Measurements from ENCODE around the gene TRIM36. TPM values are rescaled to one million over a fixed set of nuclear protein-coding genes. Genes with fewer than 3 reads are reported as not detected.

Gene TRIM36
- polyA plus RNA-seq, 1 of the 3 experiments (the other 2 are of a cell fraction), result 0.16 TPM

DNA sequence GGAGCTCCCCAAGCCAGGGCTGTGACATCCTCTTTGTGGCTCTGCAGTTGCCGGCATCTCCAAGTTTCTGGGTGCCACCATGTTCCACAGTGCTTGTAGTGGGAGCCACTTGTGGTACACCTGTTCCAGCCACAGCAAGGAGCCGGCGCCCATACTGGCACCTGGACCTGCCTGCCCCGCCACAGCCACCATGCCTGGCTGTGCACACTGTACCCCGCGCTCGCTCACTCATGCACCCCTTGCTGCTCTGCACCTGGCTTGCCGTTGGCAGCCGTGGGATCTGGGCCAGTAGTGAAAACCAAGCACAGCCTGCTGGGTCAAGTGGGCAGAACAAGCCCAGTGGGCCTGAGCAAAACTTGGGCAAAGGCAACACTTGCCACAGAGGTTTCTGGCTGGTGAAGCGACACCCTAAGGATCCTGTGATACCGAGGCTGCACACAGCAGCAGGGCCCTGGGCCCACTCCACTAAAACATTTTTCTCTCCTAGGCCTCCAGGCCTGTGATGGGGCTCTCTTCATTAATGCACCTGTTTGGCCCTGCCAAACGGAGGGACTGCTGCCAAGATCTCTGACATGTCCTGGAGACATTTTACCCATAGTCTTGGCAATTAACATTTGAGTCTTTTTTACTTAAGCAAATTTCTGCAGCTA, 2.8 kb downstream of the TRIM36 start:
- peaks cover 38% of the 10 kb centered on the region; the same call in 1 of the 2 replicates for H3K27me3 ChIP-seq (ENCODE audit: insufficient read depth)
- WGBS (ENCODE audit: low lambda C conversion rate), result 71% methylated on average over 4 of the region's 12 CpGs
- TF ChIP-seq NFIC (IDR thresholded peaks at IDR 0.05; ENCODE audit: borderline replicate concordance) (no peak), MEF2A (IDR thresholded peaks at IDR 0.05; ENCODE audit: borderline replicate concordance, low read depth) (no peak), PBX3 (IDR thresholded peaks at IDR 0.05) (no peak), RXRA (IDR thresholded peaks at IDR 0.05; ENCODE audit: borderline replicate concordance, low read depth) (no peak), TCF12 (IDR thresholded peaks at IDR 0.05) (no peak), FOSL2 (IDR thresholded peaks at IDR 0.05; ENCODE audit: borderline replicate concordance, low read depth) (no peak)
- TF ChIP-seq, protein P1, sequence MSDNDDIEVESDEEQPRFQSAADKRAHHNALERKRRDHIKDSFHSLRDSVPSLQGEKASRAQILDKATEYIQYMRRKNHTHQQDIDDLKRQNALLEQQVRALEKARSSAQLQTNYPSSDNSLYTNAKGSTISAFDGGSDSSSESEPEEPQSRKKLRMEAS (IDR thresholded peaks at IDR 0.05; ENCODE audit: low read depth), result no peak
- no peaks in the 10 kb centered on the region for H3K79me2 ChIP-seq (ENCODE audit: insufficient read depth)
- no peak overlapping the region for H3K9ac ChIP-seq
- no peaks in the 10 kb centered on the region for H3K9me2 ChIP-seq
- H2AFZ ChIP-seq (ENCODE audit: low read depth), result no peak overlapping the region
- no peak overlapping the region for H3K4me3 ChIP-seq (ENCODE audit: low read depth in 2 of 2, low read length in 1 of 2)
- ChIA-PET CTCF (interaction anchor here (0.8 kb wide), 1 partner anchor 142 kb away, joined by 3 read pairs; no protein-coding TSS in a partner anchor), POLR2A (no interaction called here)
- no peak overlapping the region for H3K4me2 ChIP-seq
- no peaks in the 10 kb centered on the region for H4K20me1 ChIP-seq (ENCODE audit: insufficient read depth)
- H3K4me1 ChIP-seq (ENCODE audit: control insufficient read depth in 1 of 2, insufficient read depth in 2 of 2, low read depth in 1 of 2, low read length in 1 of 2), result peaks cover 0 to 4% of the 10 kb centered on the region in 2 experiments; a peak in 2 of 4 replicates
- DNase-seq, result no peak
- no peaks in the 10 kb centered on the region for H3K36me3 ChIP-seq (replicated peaks in 1 of 2; ENCODE audit: control insufficient read depth in 1 of 2, insufficient read depth in 2 of 2, low read length in 1 of 2)
- H3K27ac ChIP-seq (ENCODE audit: low read depth in 2 of 2, low read length in 1 of 2), result no peak overlapping the region
- H3F3A ChIP-seq (replicated peaks; ENCODE audit: insufficient read depth), result no peaks in the 10 kb centered on the region
- no peaks in the 10 kb centered on the region for H3K9me3 ChIP-seq

DNA sequence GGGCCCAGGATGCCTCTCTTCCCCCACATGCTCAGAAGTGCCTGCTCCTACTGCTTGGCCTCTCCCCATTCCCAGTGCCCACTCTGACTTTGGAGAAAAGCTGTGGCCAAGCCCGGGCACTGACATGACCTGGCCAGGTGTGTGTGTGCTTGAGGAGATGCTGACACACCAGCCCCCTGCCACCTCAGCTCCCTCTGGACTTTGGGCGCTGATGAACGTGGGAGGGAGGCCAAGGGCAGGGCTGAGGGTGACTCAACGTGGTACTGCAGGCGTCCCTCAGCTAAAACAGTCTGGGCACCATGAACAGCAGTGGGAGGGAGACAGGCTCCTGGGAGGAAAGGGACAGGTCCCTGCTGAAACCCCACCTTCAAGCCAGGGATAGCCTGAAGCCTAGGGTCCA, 3.9 kb downstream of the TRIM36 start:
- no peaks in the 10 kb centered on the region for H3K36me3 ChIP-seq (replicated peaks in 1 of 2; ENCODE audit: control insufficient read depth in 1 of 2, insufficient read depth in 2 of 2, low read length in 1 of 2)
- no peak overlapping the region for H3K4me3 ChIP-seq (ENCODE audit: low read depth in 2 of 2, low read length in 1 of 2)
- H3K79me2 ChIP-seq (ENCODE audit: insufficient read depth), result no peaks in the 10 kb centered on the region
- H3K4me1 ChIP-seq (ENCODE audit: control insufficient read depth in 1 of 2, insufficient read depth in 2 of 2, low read depth in 1 of 2, low read length in 1 of 2), result no peaks in the 10 kb centered on the region; a peak in 2 of 4 replicates
- POLR2A ChIA-PET, result no interaction called here
- H3F3A ChIP-seq (replicated peaks; ENCODE audit: insufficient read depth), result no peaks in the 10 kb centered on the region
- H3K9me2 ChIP-seq, result no peaks in the 10 kb centered on the region
- H2AFZ ChIP-seq (ENCODE audit: low read depth), result no peak overlapping the region
- no peaks in the 10 kb centered on the region for H3K9me3 ChIP-seq
- CTCF ChIA-PET, result no interaction called here
- no peak overlapping the region for H3K27ac ChIP-seq (ENCODE audit: low read depth in 2 of 2, low read length in 1 of 2)
- peaks cover 27% of the 10 kb centered on the region; the same call in 1 of the 2 replicates for H3K27me3 ChIP-seq (ENCODE audit: insufficient read depth)
- H4K20me1 ChIP-seq (ENCODE audit: insufficient read depth), result no peaks in the 10 kb centered on the region
- DNase-seq, result no peak
- WGBS (ENCODE audit: low lambda C conversion rate), result 36% methylated on average over 3 of the region's 5 CpGs
- H3K9ac ChIP-seq, result no peak overlapping the region
- H3K4me2 ChIP-seq, result no peak overlapping the region
- TF ChIP-seq SMC3 (IDR thresholded peaks at IDR 0.05; ENCODE audit: low read depth, low read length) (no peak), POLR2AphosphoS5 (IDR thresholded peaks at IDR 0.05; ENCODE audit: low read depth, low read length) (no peak), NRF1 (IDR thresholded peaks at IDR 0.05; ENCODE audit: low read depth, low read length) (no peak), ELF1 (IDR thresholded peaks at IDR 0.05) (no peak), TAF1 (IDR thresholded peaks at IDR 0.05; ENCODE audit: borderline replicate concordance, low read depth, low read length) (no peak), RFX5 (IDR thresholded peaks at IDR 0.05; ENCODE audit: low read length) (no peak), TEAD4 (IDR thresholded peaks at IDR 0.05; ENCODE audit: borderline replicate concordance, insufficient read depth) (no peak), GABPA (IDR thresholded peaks at IDR 0.05; ENCODE audit: low read depth) (no peak), FOXM1 (IDR thresholded peaks at IDR 0.05; ENCODE audit: low read depth) (no peak)
- TF ChIP-seq, protein P2, sequence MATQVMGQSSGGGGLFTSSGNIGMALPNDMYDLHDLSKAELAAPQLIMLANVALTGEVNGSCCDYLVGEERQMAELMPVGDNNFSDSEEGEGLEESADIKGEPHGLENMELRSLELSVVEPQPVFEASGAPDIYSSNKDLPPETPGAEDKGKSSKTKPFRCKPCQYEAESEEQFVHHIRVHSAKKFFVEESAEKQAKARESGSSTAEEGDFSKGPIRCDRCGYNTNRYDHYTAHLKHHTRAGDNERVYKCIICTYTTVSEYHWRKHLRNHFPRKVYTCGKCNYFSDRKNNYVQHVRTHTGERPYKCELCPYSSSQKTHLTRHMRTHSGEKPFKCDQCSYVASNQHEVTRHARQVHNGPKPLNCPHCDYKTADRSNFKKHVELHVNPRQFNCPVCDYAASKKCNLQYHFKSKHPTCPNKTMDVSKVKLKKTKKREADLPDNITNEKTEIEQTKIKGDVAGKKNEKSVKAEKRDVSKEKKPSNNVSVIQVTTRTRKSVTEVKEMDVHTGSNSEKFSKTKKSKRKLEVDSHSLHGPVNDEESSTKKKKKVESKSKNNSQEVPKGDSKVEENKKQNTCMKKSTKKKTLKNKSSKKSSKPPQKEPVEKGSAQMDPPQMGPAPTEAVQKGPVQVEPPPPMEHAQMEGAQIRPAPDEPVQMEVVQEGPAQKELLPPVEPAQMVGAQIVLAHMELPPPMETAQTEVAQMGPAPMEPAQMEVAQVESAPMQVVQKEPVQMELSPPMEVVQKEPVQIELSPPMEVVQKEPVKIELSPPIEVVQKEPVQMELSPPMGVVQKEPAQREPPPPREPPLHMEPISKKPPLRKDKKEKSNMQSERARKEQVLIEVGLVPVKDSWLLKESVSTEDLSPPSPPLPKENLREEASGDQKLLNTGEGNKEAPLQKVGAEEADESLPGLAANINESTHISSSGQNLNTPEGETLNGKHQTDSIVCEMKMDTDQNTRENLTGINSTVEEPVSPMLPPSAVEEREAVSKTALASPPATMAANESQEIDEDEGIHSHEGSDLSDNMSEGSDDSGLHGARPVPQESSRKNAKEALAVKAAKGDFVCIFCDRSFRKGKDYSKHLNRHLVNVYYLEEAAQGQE (IDR thresholded peaks at IDR 0.05; ENCODE audit: low read depth, low read length), result no peak
- TF ChIP-seq, protein P1 (IDR thresholded peaks at IDR 0.05; ENCODE audit: low read depth), result no peak
- TF ChIP-seq, protein P3, sequence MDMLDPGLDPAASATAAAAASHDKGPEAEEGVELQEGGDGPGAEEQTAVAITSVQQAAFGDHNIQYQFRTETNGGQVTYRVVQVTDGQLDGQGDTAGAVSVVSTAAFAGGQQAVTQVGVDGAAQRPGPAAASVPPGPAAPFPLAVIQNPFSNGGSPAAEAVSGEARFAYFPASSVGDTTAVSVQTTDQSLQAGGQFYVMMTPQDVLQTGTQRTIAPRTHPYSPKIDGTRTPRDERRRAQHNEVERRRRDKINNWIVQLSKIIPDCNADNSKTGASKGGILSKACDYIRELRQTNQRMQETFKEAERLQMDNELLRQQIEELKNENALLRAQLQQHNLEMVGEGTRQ (IDR thresholded peaks at IDR 0.05; ENCODE audit: borderline replicate concordance, low read depth, low read length), result no peak
- TF ChIP-seq, protein P4, sequence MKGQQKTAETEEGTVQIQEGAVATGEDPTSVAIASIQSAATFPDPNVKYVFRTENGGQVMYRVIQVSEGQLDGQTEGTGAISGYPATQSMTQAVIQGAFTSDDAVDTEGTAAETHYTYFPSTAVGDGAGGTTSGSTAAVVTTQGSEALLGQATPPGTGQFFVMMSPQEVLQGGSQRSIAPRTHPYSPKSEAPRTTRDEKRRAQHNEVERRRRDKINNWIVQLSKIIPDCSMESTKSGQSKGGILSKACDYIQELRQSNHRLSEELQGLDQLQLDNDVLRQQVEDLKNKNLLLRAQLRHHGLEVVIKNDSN (IDR thresholded peaks at IDR 0.05; ENCODE audit: borderline replicate concordance, low read depth), result no peak
